ENCODE results near the gene OPN5. TPM values are rescaled to one million over a fixed set of nuclear protein-coding genes. Genes with fewer than 3 reads are reported as not detected.

The OPN5 gene
- polyA plus RNA-seq, 3 donors from 2014 or later, result not detected

GRCh38 chr6:47767102-47767501 lies 14.7 kb upstream of the OPN5 start:
- H3K4me3 Mint-ChIP-seq, result no peak overlapping the region
- H3K27me3 Mint-ChIP-seq (ENCODE audit: low read depth in 3 of 3), result peaks cover 0 to 3% (median 1%) of the 10 kb centered on the region in 3 donors
- peaks cover 0 to 2% (median 0%) of the 10 kb centered on the region in 6 donors for H3K9me3 Mint-ChIP-seq
- H3K4me1 Mint-ChIP-seq, result no peaks in the 10 kb centered on the region
- H3K27ac Mint-ChIP-seq, result no peak overlapping the region
- peaks cover 0 to 3% (median 0%) of the 10 kb centered on the region in 3 donors for H3K36me3 Mint-ChIP-seq
- DNase-seq, result no peak

- no peaks in the 10 kb centered on the region for H3K4me1 Mint-ChIP-seq
- peaks cover 0 to 1% (median 0%) of the 10 kb centered on the region in 3 donors for H3K27me3 Mint-ChIP-seq (ENCODE audit: low read depth in 3 of 3)
- H3K27ac Mint-ChIP-seq, result no peak overlapping the region
Measured at GRCh38 chr6:47769982-47770381, 11.8 kb upstream of the OPN5 start.

GRCh38 chr6:47772359-47772758 lies 9.5 kb upstream of the OPN5 start:
- no peaks in the 10 kb centered on the region for H3K9me3 Mint-ChIP-seq

More at GRCh38 chr6:47769982-47770381, 11.8 kb upstream of the OPN5 start:
- DNase-seq, result no peak
- Mint-ChIP-seq H3K4me3 (no peak overlapping the region), H3K9me3 (peaks cover 0 to 2% (median 0%) of the 10 kb centered on the region in 6 donors), H3K36me3 (peaks cover 0 to 3% (median 0%) of the 10 kb centered on the region in 3 donors)

GRCh38 chr6:47773005-47773404 lies 8.8 kb upstream of the OPN5 start:
- Mint-ChIP-seq H3K36me3 (no peaks in the 10 kb centered on the region), H3K4me1 (no peaks in the 10 kb centered on the region), H3K9me3 (no peaks in the 10 kb centered on the region), H3K4me3 (no peak overlapping the region), H3K27me3 (ENCODE audit: low read depth in 3 of 3) (no peaks in the 10 kb centered on the region), H3K27ac (no peak overlapping the region)
- DNase-seq, result no peak

More at GRCh38 chr6:47772359-47772758, 9.5 kb upstream of the OPN5 start:
- Mint-ChIP-seq H3K36me3 (no peaks in the 10 kb centered on the region), H3K4me1 (no peaks in the 10 kb centered on the region), H3K27ac (no peak overlapping the region), H3K27me3 (ENCODE audit: low read depth in 3 of 3) (peaks cover 0 to 1% (median 0%) of the 10 kb centered on the region in 3 donors), H3K4me3 (no peak overlapping the region)
- no peak for DNase-seq

- Mint-ChIP-seq H3K36me3 (no peaks in the 10 kb centered on the region), H3K27ac (no peak overlapping the region), H3K4me3 (no peak overlapping the region)
Measured at GRCh38 chr6:47780510-47781356, 1.1 kb upstream of the OPN5 start.

GRCh38 chr6:47785182-47785581 lies 3.4 kb downstream of the OPN5 start:
- Mint-ChIP-seq H3K27ac (no peak overlapping the region), H3K9me3 (no peaks in the 10 kb centered on the region), H3K4me3 (no peak overlapping the region), H3K27me3 (ENCODE audit: low read depth in 3 of 3) (peaks cover 7 to 15% (median 7%) of the 10 kb centered on the region in 3 donors), H3K36me3 (no peaks in the 10 kb centered on the region), H3K4me1 (peaks cover 5 to 12% of the 10 kb centered on the region in 2 donors)
- no peak for DNase-seq

More at GRCh38 chr6:47780510-47781356, 1.1 kb upstream of the OPN5 start:
- Mint-ChIP-seq H3K4me1 (peaks cover 5 to 7% of the 10 kb centered on the region in 2 donors), H3K27me3 (ENCODE audit: low read depth in 3 of 3) (peaks cover 2 to 4% (median 3%) of the 10 kb centered on the region in 3 donors), H3K9me3 (no peaks in the 10 kb centered on the region)
- peak; percentile 5 to 33 (median 23) for DNase-seq

- Mint-ChIP-seq H3K27ac (no peak overlapping the region), H3K9me3 (no peaks in the 10 kb centered on the region), H3K36me3 (no peaks in the 10 kb centered on the region), H3K4me3 (no peak overlapping the region), H3K4me1 (peaks cover 0 to 5% of the 10 kb centered on the region in 2 donors), H3K27me3 (ENCODE audit: low read depth in 3 of 3) (peaks cover 12 to 17% (median 12%) of the 10 kb centered on the region in 3 donors)
- peak; percentile 10 to 23 (median 19) for DNase-seq
Measured at GRCh38 chr6:47787620-47788497, 6.0 kb downstream of the OPN5 start.

GRCh38 chr6:47788498-47788884 lies 6.7 kb downstream of the OPN5 start:
- H3K27me3 Mint-ChIP-seq (ENCODE audit: low read depth in 3 of 3), result peaks cover 10 to 17% (median 12%) of the 10 kb centered on the region in 3 donors

GRCh38 chr6:47789553-47789952 lies 7.7 kb downstream of the OPN5 start:
- H3K27me3 Mint-ChIP-seq (ENCODE audit: low read depth in 3 of 3), result peaks cover 8 to 16% (median 13%) of the 10 kb centered on the region in 3 donors

More at GRCh38 chr6:47788498-47788884, 6.7 kb downstream of the OPN5 start:
- no peak for DNase-seq
- no peak overlapping the region for H3K4me3 Mint-ChIP-seq
- H3K9me3 Mint-ChIP-seq, result no peaks in the 10 kb centered on the region
- H3K36me3 Mint-ChIP-seq, result no peaks in the 10 kb centered on the region
- no peak overlapping the region for H3K27ac Mint-ChIP-seq
- H3K4me1 Mint-ChIP-seq, result peaks cover 0 to 5% of the 10 kb centered on the region in 2 donors

GRCh38 chr6:47792216-47792733 lies 10.4 kb downstream of the OPN5 start:
- Mint-ChIP-seq H3K27ac (no peak overlapping the region), H3K9me3 (peaks cover 0 to 3% (median 0%) of the 10 kb centered on the region in 6 donors), H3K4me3 (no peak overlapping the region), H3K4me1 (peaks cover 0 to 5% of the 10 kb centered on the region in 2 donors), H3K27me3 (ENCODE audit: low read depth in 3 of 3) (peaks cover 8 to 13% (median 10%) of the 10 kb centered on the region in 3 donors), H3K36me3 (no peaks in the 10 kb centered on the region)
- DNase-seq, result no peak

More at GRCh38 chr6:47789553-47789952, 7.7 kb downstream of the OPN5 start:
- no peak overlapping the region for H3K4me3 Mint-ChIP-seq
- peaks cover 0 to 2% (median 0%) of the 10 kb centered on the region in 6 donors for H3K9me3 Mint-ChIP-seq
- no peak for DNase-seq
- H3K4me1 Mint-ChIP-seq, result peaks cover 0 to 5% of the 10 kb centered on the region in 2 donors
- H3K27ac Mint-ChIP-seq, result no peak overlapping the region
- no peaks in the 10 kb centered on the region for H3K36me3 Mint-ChIP-seq

- no peak for DNase-seq
- Mint-ChIP-seq H3K27me3 (ENCODE audit: low read depth in 3 of 3) (peaks cover 6 to 10% (median 8%) of the 10 kb centered on the region in 3 donors), H3K9me3 (peaks cover 0 to 3% (median 0%) of the 10 kb centered on the region in 6 donors), H3K27ac (no peak overlapping the region), H3K4me1 (no peaks in the 10 kb centered on the region), H3K4me3 (no peak overlapping the region), H3K36me3 (no peaks in the 10 kb centered on the region)
Measured at GRCh38 chr6:47794577-47795135, 12.8 kb downstream of the OPN5 start.

- no peaks in the 10 kb centered on the region for H3K4me1 Mint-ChIP-seq
- no peak overlapping the region for H3K27ac Mint-ChIP-seq
- no peak for DNase-seq
- H3K36me3 Mint-ChIP-seq, result no peaks in the 10 kb centered on the region
- H3K4me3 Mint-ChIP-seq, result no peak overlapping the region
- no peaks in the 10 kb centered on the region for H3K9me3 Mint-ChIP-seq
- peaks cover 1 to 13% (median 3%) of the 10 kb centered on the region in 3 donors for H3K27me3 Mint-ChIP-seq (ENCODE audit: low read depth in 3 of 3)
Measured at GRCh38 chr6:47801984-47802383, 20.2 kb downstream of the OPN5 start.

- Mint-ChIP-seq H3K9me3 (no peaks in the 10 kb centered on the region), H3K36me3 (no peaks in the 10 kb centered on the region), H3K4me3 (no peak overlapping the region), H3K27ac (no peak overlapping the region), H3K4me1 (no peaks in the 10 kb centered on the region), H3K27me3 (ENCODE audit: low read depth in 3 of 3) (peaks cover 0 to 14% (median 3%) of the 10 kb centered on the region in 3 donors)
- no peak for DNase-seq
Measured at GRCh38 chr6:47804821-47805220, 23.0 kb downstream of the OPN5 start.

Measured in immature natural killer cell (primary cell).